HEK293T (cell line): ENCODE data around the gene LAMA3.

Source experiments
- CTCF ChIA-PET: fragments of 350-600 bp; formaldehyde crosslinking; extraction: SDS; loops from one replicate; lab custom pipeline; 2021; ENCODE audit warnings: antibody characterized with exemption, inconsistent platforms; lab: Yijun Ruan, JAX
- POLR2A ChIA-PET: fragments of 350-600 bp; formaldehyde crosslinking; extraction: SDS; loops from one replicate; lab custom pipeline; 2020; ENCODE audit warnings: antibody characterized with exemption, inconsistent platforms; lab: Yijun Ruan, JAX
- DNase-seq: peaks from one replicate; pipeline ENCODE4 v3.0.0; 2012; ENCODE audit warnings: mixed read lengths; ENCODE audit errors: extremely low spot score
- ARNT ChIP-seq: fragments of 450-650 bp; IDR thresholded peaks from 2 replicates; pipeline ENCODE4 v1.6.1; 2017; ENCODE audit warnings: mild to moderate bottlenecking
- BHLHE40 ChIP-seq: fragments of 450-650 bp; IDR thresholded peaks from 2 replicates; pipeline ENCODE4 v1.6.1; 2016; ENCODE audit warnings: mild to moderate bottlenecking, moderate library complexity, borderline replicate concordance
- CTBP1 ChIP-seq: fragments of 450-650 bp; IDR thresholded peaks from 2 replicates; pipeline ENCODE4 v1.6.1; 2016; ENCODE audit warnings: borderline replicate concordance
- ELF4 ChIP-seq: fragments of 450-650 bp; IDR thresholded peaks from 2 replicates; pipeline ENCODE4 v1.6.1; 2017; ENCODE audit warnings: antibody characterized with exemption
- FOXA1 ChIP-seq: fragments of 450-650 bp; IDR thresholded peaks from 2 replicates; pipeline ENCODE4 v1.6.1; 2016; ENCODE audit warnings: mild to moderate bottlenecking
- FOXK2 ChIP-seq: fragments of 450-650 bp; IDR thresholded peaks from 2 replicates; pipeline ENCODE4 v1.6.1; 2016; ENCODE audit warnings: mild to moderate bottlenecking
- FOXM1 ChIP-seq: fragments of 450-650 bp; IDR thresholded peaks from 2 replicates; pipeline ENCODE4 v1.6.1; 2017; ENCODE audit warnings: mild to moderate bottlenecking, borderline replicate concordance
- HDGF ChIP-seq: fragments of 450-650 bp; IDR thresholded peaks from 2 replicates; pipeline ENCODE4 v1.6.1; 2017; ENCODE audit warnings: antibody characterized with exemption, borderline replicate concordance
- L3MBTL2 ChIP-seq: fragments of 450-650 bp; conservative IDR thresholded peaks from 2 replicates; pipeline ENCODE4 v1.6.1; 2016; ENCODE audit warnings: mild to moderate bottlenecking
- LEF1 ChIP-seq: fragments of 450-650 bp; IDR thresholded peaks from 2 replicates; pipeline ENCODE4 v1.6.1; 2017; ENCODE audit warnings: mild to moderate bottlenecking, borderline replicate concordance
- NFRKB ChIP-seq: fragments of 450-650 bp; IDR thresholded peaks from 2 replicates; pipeline ENCODE4 v1.6.1; 2016; ENCODE audit warnings: mild to moderate bottlenecking, moderate library complexity
- PKNOX1 ChIP-seq: fragments of 450-650 bp; IDR thresholded peaks from 2 replicates; pipeline ENCODE4 v1.6.1; 2016
- SP1 ChIP-seq: fragments of 450-650 bp; IDR thresholded peaks from 2 replicates; pipeline ENCODE4 v1.6.1; 2017
- SUZ12 ChIP-seq: fragments of 450-650 bp; IDR thresholded peaks from 2 replicates; pipeline ENCODE4 v1.6.1; 2016; ENCODE audit warnings: mild to moderate bottlenecking
- TARDBP ChIP-seq: fragments of 450-650 bp; IDR thresholded peaks from 2 replicates; pipeline ENCODE4 v1.6.1; 2016
- ZNF384 ChIP-seq: fragments of 450-650 bp; IDR thresholded peaks from 2 replicates; pipeline ENCODE4 v1.6.1; 2016

The LAMA3 gene

GRCh38 chr18:23689031-23689615, at the start of gene LAMA3:
LAMA3 (plus strand) TSS chr18:23689453; CDS start chr18:23689684, 231 bp downstream.
- peak; percentile 74 for DNase-seq
- CTCF ChIA-PET, result no interaction called here
- POLR2A ChIA-PET, result interaction anchor here (0.6 kb wide), 1 partner anchor 26 kb away, joined by 3 read pairs; no protein-coding TSS in a partner anchor
- TF ChIP-seq HDGF (no peak), LEF1 (no peak), L3MBTL2 (peak; percentile 74), PKNOX1 (no peak)

GRCh38 chr18:23640052-23640451, 49.2 kb upstream of the LAMA3 start:
- POLR2A ChIA-PET, result no interaction called here
- no peak for TF ChIP-seq FOXA1
- TF ChIP-seq L3MBTL2, result no peak
- TF ChIP-seq BHLHE40, result no peak
- TF ChIP-seq HDGF, result no peak
- no peak for TF ChIP-seq SP1
- TF ChIP-seq ARNT, result no peak
- DNase-seq, result no peak
- CTCF ChIA-PET, result no interaction called here

GRCh38 chr18:23641143-23641720, 48.0 kb upstream of the LAMA3 start:
- POLR2A ChIA-PET, result interaction anchor here (0.9 to 1.2 kb wide), 2 partner anchors 10 kb away, joined by 3 read pairs; no protein-coding TSS in a partner anchor

GRCh38 chr18:23641937-23642666, 47.2 kb upstream of the LAMA3 start:
- POLR2A ChIA-PET, result interaction anchor here (0.9 to 1.3 kb wide), 3 partner anchors 9 to 15 kb away, joined by 3 read pairs; no protein-coding TSS in a partner anchor

More at GRCh38 chr18:23641143-23641720, 48.0 kb upstream of the LAMA3 start:
- no peak for DNase-seq
- TF ChIP-seq SUZ12, result no peak
- TF ChIP-seq LEF1, result no peak
- TF ChIP-seq HDGF, result no peak
- no peak for TF ChIP-seq TARDBP
- no peak for TF ChIP-seq FOXA1
- no peak for TF ChIP-seq FOXK2
- no peak for TF ChIP-seq PKNOX1
- TF ChIP-seq ELF4, result no peak
- TF ChIP-seq CTBP1, result no peak
- no peak for TF ChIP-seq NFRKB
- no peak for TF ChIP-seq ZNF384
- no peak for TF ChIP-seq FOXM1
- TF ChIP-seq SP1, result no peak
- TF ChIP-seq BHLHE40, result no peak
- no peak for TF ChIP-seq L3MBTL2
- no peak for TF ChIP-seq ARNT
- CTCF ChIA-PET, result no interaction called here

More at GRCh38 chr18:23641937-23642666, 47.2 kb upstream of the LAMA3 start:
- TF ChIP-seq FOXK2, result no peak
- no peak for TF ChIP-seq LEF1
- no peak for TF ChIP-seq L3MBTL2
- TF ChIP-seq FOXM1, result no peak
- no peak for TF ChIP-seq FOXA1
- TF ChIP-seq SP1, result no peak
- TF ChIP-seq BHLHE40, result no peak
- TF ChIP-seq PKNOX1, result no peak
- no peak for TF ChIP-seq SUZ12
- no peak for TF ChIP-seq ARNT
- TF ChIP-seq NFRKB, result no peak
- no peak for TF ChIP-seq HDGF
- no peak for TF ChIP-seq CTBP1
- no peak for TF ChIP-seq TARDBP
- TF ChIP-seq ELF4, result no peak
- CTCF ChIA-PET, result interaction anchor here (1.6 kb wide), 1 partner anchor 12 kb away, joined by 4 read pairs; no protein-coding TSS in a partner anchor
- DNase-seq, result no peak
